WTC11 (cell line): ENCODE results near the gene NDOR1.

Experiments
- CREM ChIP-seq: sonication (generic); formaldehyde crosslinking; IDR thresholded peaks from 2 replicates; pipeline ENCODE4 v1.8.1; 2022; ENCODE audit warnings: mild to moderate bottlenecking, missing genetic modification reagents, moderate library complexity
- CTCF ChIP-seq: fragments of 200-600 bp; IDR thresholded peaks from 2 replicates; pipeline ENCODE4 v1.8.0; 2022; ENCODE audit warnings: antibody characterized with exemption
- ESRRA ChIP-seq: sonication (generic); formaldehyde crosslinking; IDR thresholded peaks from 2 replicates; pipeline ENCODE4 v1.8.1; 2022; ENCODE audit warnings: mild to moderate bottlenecking, missing genetic modification reagents, borderline replicate concordance
- IRF2 ChIP-seq: sonication (generic); formaldehyde crosslinking; IDR thresholded peaks from 2 replicates; pipeline ENCODE4 v1.8.0; 2022; ENCODE audit warnings: low read depth, missing genetic modification reagents, borderline replicate concordance
- KAT7 ChIP-seq: sonication (generic); formaldehyde crosslinking; IDR thresholded peaks from 2 replicates; pipeline ENCODE4 v1.8.1; 2023; ENCODE audit warnings: missing genetic modification reagents, mild to moderate bottlenecking, borderline replicate concordance
- SP1 ChIP-seq: sonication (generic); formaldehyde crosslinking; conservative IDR thresholded peaks from 2 replicates; pipeline ENCODE4 v1.8.1; 2022; ENCODE audit warnings: missing genetic modification reagents
- TCF7 ChIP-seq: sonication (generic); formaldehyde crosslinking; IDR thresholded peaks from 2 replicates; pipeline ENCODE4 v1.8.0; 2022; ENCODE audit warnings: mild to moderate bottlenecking, low read depth, missing genetic modification reagents, moderate library complexity
- TP53 ChIP-seq: sonication (generic); formaldehyde crosslinking; IDR thresholded peaks from 2 replicates; pipeline ENCODE4 v1.8.1; 2023; ENCODE audit warnings: mild to moderate bottlenecking, missing genetic modification reagents

GRCh38 chr9:137265496-137266161 is 60.1 kb downstream of the NDOR1 start:
- no peak for TF ChIP-seq SP1 (CRISPR knock-in tag)
- TF ChIP-seq ESRRA (CRISPR knock-in tag), result no peak
- no peak for TF ChIP-seq IRF2 (CRISPR knock-in tag)
- no peak for TF ChIP-seq KAT7 (CRISPR knock-in tag)
- no peak for TF ChIP-seq TP53
- TF ChIP-seq CTCF, result no peak
- TF ChIP-seq CREM (CRISPR knock-in tag), result no peak
- TF ChIP-seq TCF7 (CRISPR knock-in tag), result no peak
